HG02571 (cell line): Measurements from ENCODE around the gene ZSCAN31.
A peak's percentile ranks its signal among the peaks of the same experiment; 100 is the strongest.

Source experiments
- ATAC-seq: cut with Tn5 transposase; IDR thresholded peaks from one replicate; pipeline ENCODE4 v1.9.1; 2021; ENCODE audit warnings: mild to moderate bottlenecking, moderate library complexity; ENCODE audit not compliant: unreplicated experiment

ZSCAN31 gene

GRCh38 chr6:28353981-28354676 lies 18.2 kb upstream of the ZSCAN31 start:
- ATAC-seq = no peak

GRCh38 chr6:28353356-28353755 lies 17.4 kb upstream of the ZSCAN31 start:
- ATAC-seq = no peak

- no peak for ATAC-seq
Observed at GRCh38 chr6:28351493-28351925, 15.6 kb upstream of the ZSCAN31 start.

- ATAC-seq = no peak
Observed at GRCh38 chr6:28351087-28351486, 15.1 kb upstream of the ZSCAN31 start.

- ATAC-seq = peak; percentile 100
Observed at GRCh38 chr6:28349892-28350737, 14.2 kb upstream of the ZSCAN31 start, which contains the start of gene ZKSCAN3. Gene ZKSCAN3, plus strand, starts transcription at chr6:28349947. Its CDS starts 9,640 bp downstream, at chr6:28359587.

GRCh38 chr6:28349344-28349891 lies 13.5 kb upstream of the ZSCAN31 start:
- no peak for ATAC-seq

GRCh38 chr6:28347119-28347518 lies 11.2 kb upstream of the ZSCAN31 start:
- ATAC-seq = no peak

GRCh38 chr6:28345201-28345600 lies 9.3 kb upstream of the ZSCAN31 start:
- ATAC-seq = no peak

- no peak for ATAC-seq
Observed at GRCh38 chr6:28343898-28344677, 8.1 kb upstream of the ZSCAN31 start.

- ATAC-seq = no peak
Observed at GRCh38 chr6:28340310-28341095, 4.6 kb upstream of the ZSCAN31 start.

- no peak for ATAC-seq
Observed at GRCh38 chr6:28337121-28337520, 1.2 kb upstream of the ZSCAN31 start.

GRCh38 chr6:28336284-28337120 lies 554 bp upstream of the ZSCAN31 start:
- peak; percentile 6 for ATAC-seq

GRCh38 chr6:28335040-28335563 lies 846 bp downstream of the ZSCAN31 start:
- no peak for ATAC-seq

GRCh38 chr6:28334286-28335039 lies 1.5 kb downstream of the ZSCAN31 start:
- no peak for ATAC-seq

GRCh38 chr6:28333599-28334018 lies 2.3 kb downstream of the ZSCAN31 start:
- ATAC-seq = no peak

GRCh38 chr6:28333047-28333446 lies 2.9 kb downstream of the ZSCAN31 start:
- no peak for ATAC-seq

- no peak for ATAC-seq
Observed at GRCh38 chr6:28330041-28330440, 5.9 kb downstream of the ZSCAN31 start.

- ATAC-seq = no peak
Observed at GRCh38 chr6:28326371-28326948, 9.5 kb downstream of the ZSCAN31 start.
